IMR-90 (cell line): ENCODE data around the gene ZCCHC24. TPM values are rescaled to one million over a fixed set of nuclear protein-coding genes. Genes with fewer than 3 reads are reported as not detected.

Experiments used
- ATAC-seq: fragments of 200-7000 bp; cut with Tn5 transposase; 2 replicates; pipeline ENCODE4 v1.9.1; 2020; ENCODE audit warnings: low read depth, mild to moderate bottlenecking, moderate library complexity
- BruUV-seq: library from RNA; stranded (reverse); fragments of 400-500 nt; replicated peaks from 2 replicates; lab custom pipeline; 2021; lab: Mats Ljungman, UMichigan
- CTCF ChIA-PET: fragments of 300-600 bp; formaldehyde crosslinking; extraction: SDS; loops from one replicate; lab custom pipeline; 2021; ENCODE audit warnings: antibody characterized with exemption; lab: Yijun Ruan, JAX
- POLR2A ChIA-PET: fragments of 300-600 bp; sonication (Branson Sonifier 250); formaldehyde crosslinking; loops from one replicate; lab custom pipeline; 2022; ENCODE audit warnings: antibody characterized with exemption; ENCODE audit not compliant: unreplicated experiment; lab: Charles Lee
- DNase-seq: peaks from one replicate; pipeline ENCODE4 v3.0.0; 2013
- H2AFZ ChIP-seq: replicated peaks from 2 replicates; pipeline ENCODE3; 2013; ENCODE audit warnings: low read length, mild to moderate bottlenecking; ENCODE audit not compliant: poor library complexity
- H2AK5ac ChIP-seq: 2 replicates; pipeline ENCODE4 v1.6.1; 2013; ENCODE audit warnings: low read depth, low read length, inconsistent platforms
- H2AK9ac ChIP-seq: replicated peaks from 2 replicates; pipeline ENCODE3; 2013; ENCODE audit warnings: mild to moderate bottlenecking, low read depth, low read length, moderate library complexity; ENCODE audit not compliant: poor library complexity
- H2BK120ac ChIP-seq: 2 replicates; pipeline ENCODE4 v1.6.1; 2013; ENCODE audit warnings: low read depth, low read length, inconsistent platforms
- H2BK15ac ChIP-seq: 3 replicates; pipeline ENCODE4 v1.6.1; 2013; ENCODE audit warnings: low read depth, low read length, inconsistent platforms
- H2BK20ac ChIP-seq: 2 replicates; pipeline ENCODE4 v1.6.1; 2013; ENCODE audit warnings: low read depth, mild to moderate bottlenecking, inconsistent platforms, low read length, moderate library complexity
- H2BK5ac ChIP-seq: 2 replicates; pipeline ENCODE4 v1.6.1; 2013; ENCODE audit warnings: mild to moderate bottlenecking, low read depth, low read length, inconsistent platforms; ENCODE audit not compliant: poor library complexity, severe bottlenecking
- H3K14ac ChIP-seq: replicated peaks from 2 replicates; pipeline ENCODE4 v1.6.1; 2013; ENCODE audit warnings: low read depth, low read length, inconsistent platforms
- H3K18ac ChIP-seq: 2 replicates; pipeline ENCODE4 v1.6.1; 2013; ENCODE audit warnings: low read depth, low read length, control low read depth
- H3K23ac ChIP-seq: 2 replicates; pipeline ENCODE4 v1.6.1; 2013; ENCODE audit warnings: low read depth, low read length, inconsistent platforms
- H3K27ac ChIP-seq: 2 replicates; pipeline ENCODE4 v1.5.1; 2013; ENCODE audit warnings: mild to moderate bottlenecking, control low read depth, low read length; ENCODE audit not compliant: insufficient read depth
- H3K27me3 ChIP-seq: 2 replicates; pipeline ENCODE4 v1.6.1; 2013; ENCODE audit warnings: low read length; ENCODE audit not compliant: control insufficient read depth, insufficient read depth
- H3K36me3 ChIP-seq: 2 replicates; pipeline ENCODE4 v1.6.1; 2013; ENCODE audit warnings: low read length, mixed read lengths; ENCODE audit not compliant: control insufficient read depth, insufficient read depth
- H3K4ac ChIP-seq: 2 replicates; pipeline ENCODE4 v1.6.1; 2013; ENCODE audit warnings: low read depth, low read length, inconsistent platforms
- H3K4me1 ChIP-seq: 2 replicates; pipeline ENCODE4 v1.6.1; 2013; ENCODE audit warnings: low read length, mixed read lengths; ENCODE audit not compliant: control insufficient read depth, insufficient read depth
- H3K4me2 ChIP-seq: 2 replicates; pipeline ENCODE4 v1.6.1; 2013; ENCODE audit warnings: low read depth, mild to moderate bottlenecking, control low read depth, low read length, moderate library complexity
- H3K4me3 ChIP-seq: 2 replicates; pipeline ENCODE4 v1.5.1; 2013; ENCODE audit warnings: low read depth, mild to moderate bottlenecking, control low read depth, low read length, moderate library complexity; ENCODE audit not compliant: insufficient read depth
- H3K56ac ChIP-seq: 2 replicates; pipeline ENCODE4 v1.6.1; 2013; ENCODE audit warnings: low read length, inconsistent platforms; ENCODE audit not compliant: insufficient read depth; ENCODE audit errors: extremely low read depth
- H3K79me1 ChIP-seq, 2 experiments: 2 replicates each; pipeline ENCODE4 v1.6.1; 2013; ENCODE audit warnings: low read length in 2 of 2, inconsistent platforms in 1 of 2, low read depth in 1 of 2
- H3K9ac ChIP-seq: 2 replicates; pipeline ENCODE4 v1.6.1; 2013; ENCODE audit warnings: low read depth, low read length, control low read depth
- H3K9me1 ChIP-seq: 2 replicates; pipeline ENCODE4 v1.6.1; 2013; ENCODE audit warnings: low read length, inconsistent platforms; ENCODE audit not compliant: insufficient read depth
- H3K9me3 ChIP-seq: 2 replicates; pipeline ENCODE4 v1.6.1; 2013; ENCODE audit warnings: low read length; ENCODE audit not compliant: control insufficient read depth, insufficient read depth
- H4K20me1 ChIP-seq: 2 replicates; pipeline ENCODE4 v1.6.1; 2013; ENCODE audit warnings: low read length, inconsistent platforms; ENCODE audit not compliant: insufficient read depth
- H4K5ac ChIP-seq: 2 replicates; pipeline ENCODE4 v1.6.1; 2013; ENCODE audit warnings: mild to moderate bottlenecking, low read depth, low read length, control low read depth
- H4K8ac ChIP-seq, 2 experiments: 2 replicates each; pipeline ENCODE4 v1.6.1; 2013; ENCODE audit warnings: low read depth in 2 of 2, low read length in 2 of 2, control low read depth in 1 of 2, inconsistent platforms in 1 of 2
- H4K91ac ChIP-seq: 2 replicates; pipeline ENCODE4 v1.6.1; 2013; ENCODE audit warnings: low read depth, low read length, inconsistent platforms; ENCODE audit not compliant: insufficient read depth
- BHLHE40 ChIP-seq: fragments of 150-350 bp; IDR thresholded peaks from 2 replicates; pipeline ENCODE4 v1.6.1; 2016; ENCODE audit warnings: mild to moderate bottlenecking, low read depth, low read length
- CHD1 ChIP-seq: IDR thresholded peaks from 2 replicates; pipeline ENCODE4 v1.6.1; 2012; ENCODE audit warnings: low read depth, low read length, improper control_type of control experiment
- MAFK ChIP-seq: IDR thresholded peaks from 2 replicates; pipeline ENCODE4 v1.6.1; 2012; ENCODE audit warnings: low read depth, low read length, improper control_type of control experiment
- MXI1 ChIP-seq: IDR thresholded peaks from 2 replicates; pipeline ENCODE4 v1.6.1; 2012; ENCODE audit warnings: low read depth, mild to moderate bottlenecking, low read length, moderate library complexity, borderline replicate concordance
- SMC3 ChIP-seq: fragments of 150-350 bp; IDR thresholded peaks from 2 replicates; pipeline ENCODE4 v1.6.1; 2016; ENCODE audit warnings: low read depth, mild to moderate bottlenecking, antibody characterized with exemption, low read length, moderate library complexity
- WGBS, 2 experiments: methylation state at CpG; one replicate each; pipeline versions ENCODE4 v1.1.5 to v1.1.7; 2013; ENCODE audit warnings: missing lambda C conversion rate in 2 of 2; ENCODE audit not compliant: insufficient read length in 1 of 2; ENCODE audit errors: extremely low coverage in 2 of 2; 5-methylcytosine and 5-hydroxymethylcytosine counted together
- dilution Hi-C: fragments of 300-500 bp; cut with HindIII; formaldehyde crosslinking; loops from one replicate; pipeline ENCODE4 v1.14.3; 2018; ENCODE audit warnings: low sequenced_read_pairs; ENCODE audit not compliant: unreplicated experiment
- in situ Hi-C: fragments of 300-500 bp; cut with MboI; formaldehyde crosslinking; loops from 3 replicates; pipeline ENCODE4 v1.14.3; 2019; ENCODE audit warnings: low sequenced_read_pairs, inconsistent platforms, mixed read lengths
- intact Hi-C: fragments of 100-400 bp; cut with micrococcal nuclease; formaldehyde crosslinking; loops from 2 replicates; pipeline ENCODE4 v1.10.0; 2022
- polyA plus RNA-seq, 3 experiments: library from polyadenylated mRNA; depleted of rRNA; stranded (reverse); fragments of >200 nt; gene quantifications; 2 replicates each; pipeline ENCODE4 v1.2.3, GENCODE V29; 2012; ENCODE audit warnings: low replicate concordance in 1 of 3
- total RNA-seq: library from RNA; depleted of rRNA; stranded (reverse); fragments of >200 nt; gene quantifications from 2 replicates; pipeline ENCODE4 v1.2.3, GENCODE V29; 2012

ZCCHC24 gene
- total and polyA plus RNA-seq, 2 of the 4 experiments (the other 2 are of a cell fraction): 15.1 to 25.9 TPM

GRCh38 chr10:79488870-79489269, 43.4 kb upstream of the ZCCHC24 start:
- Histone ChIP-seq H2BK20ac (peak overlapping the region; percentile 98), H3K79me1 (no peaks in the 10 kb centered on the region), H2BK15ac (peak overlapping the region; percentile 97), H2BK120ac (peak overlapping the region; percentile 96), H3K4ac (peak overlapping the region; percentile 96), H2AFZ (peak overlapping the region; percentile 71), H3K4me2 (no peak overlapping the region), H3K27ac (peak overlapping the region; percentile 73; the same call in 1 of the 2 replicates), H3K56ac (peak overlapping the region; percentile 72; the same call in 1 of the 2 replicates), H3K23ac (peak overlapping the region; percentile 85; the same call in 1 of the 2 replicates), H3K4me1 (peaks cover 29% of the 10 kb centered on the region), H4K8ac (peak overlapping the region; percentile 38 to 93; a peak in 3 of 4 replicates), H3K36me3 (no peaks in the 10 kb centered on the region), H3K18ac (peak overlapping the region; percentile 70), H4K91ac (peak overlapping the region; percentile 93), H3K9ac (no peak overlapping the region), H3K4me3 (no peak overlapping the region), H2AK5ac (peak overlapping the region; percentile 86), H3K9me1 (peaks cover 34% of the 10 kb centered on the region), H3K14ac (peak overlapping the region; percentile 90), H2AK9ac (peak overlapping the region; percentile 96), H2BK5ac (peak overlapping the region; percentile 83), H4K20me1 (no peaks in the 10 kb centered on the region), H3K9me3 (no peaks in the 10 kb centered on the region), H4K5ac (peak overlapping the region; percentile 65), H3K27me3 (peaks cover 2% of the 10 kb centered on the region; the same call in 1 of the 2 replicates)
- no peak for DNase-seq
- dilution Hi-C loops (no loop called here), intact Hi-C loops (loop anchor here (2.0 kb wide), 1 partner anchor 44 kb away; the partner anchor contains the start of gene ZCCHC24), in situ Hi-C loops (loop anchor here (25.0 kb wide), 1 partner anchor 102 kb away; no protein-coding TSS in a partner anchor)
- no peak for TF ChIP-seq SMC3
- no peak for TF ChIP-seq MXI1
- no peak for TF ChIP-seq CHD1
- TF ChIP-seq MAFK: no peak
- no peak for TF ChIP-seq BHLHE40
- ChIA-PET POLR2A (no interaction called here), CTCF (interaction anchor here (1.4 kb wide), 1 partner anchor 20 kb away, joined by 6 read pairs; no protein-coding TSS in a partner anchor)
- BruUV-seq: no TSS peak
- ATAC-seq: no peak
- 90% methylated on average over 1 of the region's 3 CpGs; no CpG with 5 or more reads in 1 of the 2 experiments for WGBS, 2 experiments
